HepG2 (cell line): Measurements from ENCODE around the gene EEIG1. TPM values are rescaled to one million over a fixed set of nuclear protein-coding genes. Genes with fewer than 3 reads are reported as not detected.

Source experiments
- ATRX ChIP-seq: sonication (generic); formaldehyde crosslinking; IDR thresholded peaks from 2 replicates; pipeline ENCODE4 v1.4.0; 2020; ENCODE audit warnings: missing genetic modification reagents, borderline replicate concordance
- IRF2 ChIP-seq: IDR thresholded peaks from 2 replicates; pipeline ENCODE4 v1.6.1; 2018; ENCODE audit warnings: missing genetic modification reagents, missing compliant biosample characterization
- KDM5A ChIP-seq: fragments of 200-600 bp; sonication (generic); IDR thresholded peaks from 2 replicates; pipeline ENCODE4 v1.7.0; 2018; ENCODE audit warnings: antibody characterized with exemption, mild to moderate bottlenecking, low read length, borderline replicate concordance
- MED8 ChIP-seq: sonication (generic); formaldehyde crosslinking; IDR thresholded peaks from 2 replicates; pipeline ENCODE4 v1.8.1; 2023; ENCODE audit warnings: mild to moderate bottlenecking, missing genetic modification reagents; ENCODE audit not compliant: insufficient replicate concordance
- PREB ChIP-seq: sonication (generic); formaldehyde crosslinking; IDR thresholded peaks from 2 replicates; pipeline ENCODE4 v1.4.0; 2020; ENCODE audit warnings: missing genetic modification reagents
- PRPF4 ChIP-seq: fragments of 200-400 bp; formaldehyde crosslinking; IDR thresholded peaks from 2 replicates; pipeline ENCODE4 v1.6.1; 2016; ENCODE audit warnings: low read length, low read depth; ENCODE audit not compliant: poor library complexity, severe bottlenecking
- RNF2 ChIP-seq: fragments of 450-650 bp; conservative IDR thresholded peaks from 2 replicates; pipeline ENCODE4 v1.6.1; 2016; ENCODE audit warnings: low read depth
- RXRA ChIP-seq: sonication (generic); formaldehyde crosslinking; IDR thresholded peaks from 2 replicates; pipeline ENCODE4 v1.5.1; 2020; ENCODE audit warnings: missing genetic modification reagents
- SSRP1 ChIP-seq: IDR thresholded peaks from 2 replicates; pipeline ENCODE4 v1.6.1; 2016; ENCODE audit warnings: control low read depth
- TIGD3 ChIP-seq: sonication (generic); formaldehyde crosslinking; IDR thresholded peaks from 2 replicates; pipeline ENCODE4 v1.5.1; 2020; ENCODE audit warnings: mild to moderate bottlenecking, missing genetic modification reagents, borderline replicate concordance
- ZBTB33 ChIP-seq: sonication (generic); formaldehyde crosslinking; IDR thresholded peaks from 2 replicates; pipeline ENCODE4 v1.4.0; 2020; ENCODE audit warnings: missing genetic modification reagents
- ZBTB7A ChIP-seq: sonication (generic); formaldehyde crosslinking; IDR thresholded peaks from 2 replicates; pipeline ENCODE4 v1.8.0; 2022; ENCODE audit warnings: mild to moderate bottlenecking, missing genetic modification reagents
- ZFY ChIP-seq: sonication (generic); formaldehyde crosslinking; IDR thresholded peaks from 2 replicates; pipeline ENCODE4 v1.4.0; 2020; ENCODE audit warnings: missing genetic modification reagents
- ZFYVE20 ChIP-seq: sonication (generic); formaldehyde crosslinking; IDR thresholded peaks from 2 replicates; pipeline ENCODE4 v1.8.0; 2023; ENCODE audit warnings: low read depth, mild to moderate bottlenecking, moderate library complexity, missing genetic modification reagents, borderline replicate concordance
- ZNF160 ChIP-seq: sonication (generic); formaldehyde crosslinking; IDR thresholded peaks from 2 replicates; pipeline ENCODE4 v1.8.0; 2022; ENCODE audit warnings: mild to moderate bottlenecking, inconsistent platforms, missing genetic modification reagents
- ZNF343 ChIP-seq: sonication (generic); formaldehyde crosslinking; IDR thresholded peaks from 2 replicates; pipeline ENCODE4 v1.4.0; 2020; ENCODE audit warnings: mild to moderate bottlenecking, missing genetic modification reagents
- ZNF430 ChIP-seq: sonication (generic); formaldehyde crosslinking; IDR thresholded peaks from 2 replicates; pipeline ENCODE4 v1.9.0; 2021; ENCODE audit warnings: mild to moderate bottlenecking, missing genetic modification reagents
- ZNF530 ChIP-seq: sonication (generic); formaldehyde crosslinking; IDR thresholded peaks from 2 replicates; pipeline ENCODE4 v1.5.0; 2020; ENCODE audit warnings: low read depth, mild to moderate bottlenecking, missing genetic modification reagents
- ZNF652 ChIP-seq: IDR thresholded peaks from 2 replicates; pipeline ENCODE4 v1.6.1; 2016; ENCODE audit warnings: low read depth, borderline replicate concordance
- ZNF687 ChIP-seq: sonication (generic); formaldehyde crosslinking; IDR thresholded peaks from 2 replicates; pipeline ENCODE4 v1.5.1; 2020; ENCODE audit warnings: mild to moderate bottlenecking, missing genetic modification reagents, moderate library complexity
- polyA plus RNA-seq, 8 experiments: library from polyadenylated mRNA; depleted of rRNA in 3 of 8; stranded (reverse) in 7 of 8; unstranded in 1 of 8; fragments of >200 nt; fragmentation: Illumina TruSeq in 4 of 8; extraction: Trizol in 4 of 8; gene quantifications; 2 replicates each; pipeline versions ENCODE4 v1.2.1 to v1.2.3, GENCODE V29; 2011 to 2016; ENCODE audit warnings: low read depth in 4 of 8, missing spikeins in 1 of 8, mixed read lengths in 1 of 8; ENCODE audit not compliant: insufficient read depth in 1 of 8
- total RNA-seq, 5 experiments: library from RNA; depleted of rRNA; stranded (reverse); fragments of >200 nt; fragmentation: Illumina TruSeq; extraction: Trizol; gene quantifications; 2 replicates each; pipeline ENCODE4 v1.2.3, GENCODE V29; 2016; ENCODE audit warnings: low read depth in 1 of 5

EEIG1 gene
- total and polyA plus RNA-seq, 2 of the 13 experiments (the other 11 are each of a cell fraction or from before 2014, with no cell fraction given), result 16.6 to 25.2 TPM

- TF ChIP-seq PREB, result no peak
- TF ChIP-seq KDM5A, result no peak
- 0 out of 2 replicates have a peak, but pooled peaks have one; percentile 25 for TF ChIP-seq RXRA
- TF ChIP-seq ZBTB33 (CRISPR knock-in tag), result peak; percentile 39; the same call in 1 of the 2 replicates
- TF ChIP-seq ZNF687 (CRISPR knock-in tag), result peak; percentile 49
- no peak for TF ChIP-seq ZNF530 (CRISPR knock-in tag)
- TF ChIP-seq SSRP1 (CRISPR knock-in tag), result peak; percentile 74; the same call in 1 of the 2 replicates
- TF ChIP-seq ZFY (CRISPR knock-in tag), result peak; percentile 37; the same call in 1 of the 2 replicates
- 0 out of 2 replicates have a peak, but pooled peaks have one; percentile 61 for TF ChIP-seq ZNF430 (CRISPR knock-in tag)
- TF ChIP-seq ZBTB7A (CRISPR knock-in tag), result peak; percentile 80
- no peak for TF ChIP-seq RNF2
- TF ChIP-seq ZFYVE20 (CRISPR knock-in tag), result no peak
- TF ChIP-seq ZNF160 (CRISPR knock-in tag), result 0 out of 2 replicates have a peak, but pooled peaks have one; percentile 27
- 0 out of 2 replicates have a peak, but pooled peaks have one; percentile 29 for TF ChIP-seq IRF2 (CRISPR knock-in tag)
- no peak for TF ChIP-seq MED8 (CRISPR knock-in tag)
- TF ChIP-seq ZNF652, result no peak
- TF ChIP-seq ZNF343, result no peak
- TF ChIP-seq ATRX (CRISPR knock-in tag), result no peak
- TF ChIP-seq TIGD3 (CRISPR knock-in tag), result no peak
- TF ChIP-seq PRPF4, result no peak
These were observed 38.4 kb downstream of the EEIG1 start (continued) for GRCh38 chr9:127942216-127943010.
